ENCODE results near the gene SREBF2. TPM values are rescaled to one million over a fixed set of nuclear protein-coding genes. Genes with fewer than 3 reads are reported as not detected.

SREBF2 gene
- total and polyA plus RNA-seq, 2 experiments from 2014 or later: 113 to 114 TPM

DNA sequence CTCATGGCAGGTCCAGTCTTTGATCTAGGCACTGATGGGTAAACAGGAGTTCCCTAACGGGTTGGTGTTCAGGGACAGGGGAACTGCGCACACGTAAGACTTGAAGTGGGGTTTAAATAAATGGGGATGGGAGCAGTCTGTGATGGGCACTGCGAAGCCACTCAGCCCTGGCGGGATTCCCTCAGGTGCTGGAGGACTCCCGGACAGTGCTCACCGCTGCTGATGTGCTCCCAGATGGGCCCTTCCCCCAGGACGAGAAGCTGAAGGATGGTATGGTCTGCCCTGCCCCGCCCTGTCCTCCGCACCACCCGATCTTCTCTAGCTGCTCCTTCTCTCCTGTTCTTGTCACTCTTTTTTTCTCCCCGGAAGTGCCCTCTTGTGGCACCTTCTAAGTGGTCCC is 22.9 kb upstream of the SREBF2 start:
- no peaks in the 10 kb centered on the region for H3K36me3 ChIP-seq (replicated peaks; ENCODE audit: insufficient read depth, low read depth)
- H3K9me2 ChIP-seq (replicated peaks; ENCODE audit: insufficient read depth): no peaks in the 10 kb centered on the region
- H3K79me2 ChIP-seq: peaks cover 26% of the 10 kb centered on the region
- no peak overlapping the region for H2AFZ ChIP-seq
- 96% methylated on average over 12 of the region's 12 CpGs for WGBS (ENCODE audit: low lambda C conversion rate, missing lambda C conversion rate)
- no peaks in the 10 kb centered on the region for H3K9me3 ChIP-seq (ENCODE audit: low read depth)
- no peak overlapping the region for H3K27ac ChIP-seq
- TF ChIP-seq EZH2 (IDR thresholded peaks at IDR 0.05; ENCODE audit: borderline replicate concordance) (no peak), EZH2phosphoT487 (IDR thresholded peaks at IDR 0.05; ENCODE audit: low read depth, severe bottlenecking, unreplicated experiment) (no peak)
- TF ChIP-seq, protein P1, sequence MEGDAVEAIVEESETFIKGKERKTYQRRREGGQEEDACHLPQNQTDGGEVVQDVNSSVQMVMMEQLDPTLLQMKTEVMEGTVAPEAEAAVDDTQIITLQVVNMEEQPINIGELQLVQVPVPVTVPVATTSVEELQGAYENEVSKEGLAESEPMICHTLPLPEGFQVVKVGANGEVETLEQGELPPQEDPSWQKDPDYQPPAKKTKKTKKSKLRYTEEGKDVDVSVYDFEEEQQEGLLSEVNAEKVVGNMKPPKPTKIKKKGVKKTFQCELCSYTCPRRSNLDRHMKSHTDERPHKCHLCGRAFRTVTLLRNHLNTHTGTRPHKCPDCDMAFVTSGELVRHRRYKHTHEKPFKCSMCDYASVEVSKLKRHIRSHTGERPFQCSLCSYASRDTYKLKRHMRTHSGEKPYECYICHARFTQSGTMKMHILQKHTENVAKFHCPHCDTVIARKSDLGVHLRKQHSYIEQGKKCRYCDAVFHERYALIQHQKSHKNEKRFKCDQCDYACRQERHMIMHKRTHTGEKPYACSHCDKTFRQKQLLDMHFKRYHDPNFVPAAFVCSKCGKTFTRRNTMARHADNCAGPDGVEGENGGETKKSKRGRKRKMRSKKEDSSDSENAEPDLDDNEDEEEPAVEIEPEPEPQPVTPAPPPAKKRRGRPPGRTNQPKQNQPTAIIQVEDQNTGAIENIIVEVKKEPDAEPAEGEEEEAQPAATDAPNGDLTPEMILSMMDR (IDR thresholded peaks at IDR 0.05; ENCODE audit: poor library complexity): no peak
- no peaks in the 10 kb centered on the region for H3K4me1 ChIP-seq (ENCODE audit: insufficient read depth)
- no peak for DNase-seq (ENCODE audit: low spot score)
- H3K4me3 ChIP-seq: no peak overlapping the region
- no peaks in the 10 kb centered on the region for H3K27me3 ChIP-seq
- H4K20me1 ChIP-seq (ENCODE audit: insufficient read depth, poor library complexity, severe bottlenecking): no peaks in the 10 kb centered on the region
- no peak overlapping the region for H3K4me2 ChIP-seq

DNA sequence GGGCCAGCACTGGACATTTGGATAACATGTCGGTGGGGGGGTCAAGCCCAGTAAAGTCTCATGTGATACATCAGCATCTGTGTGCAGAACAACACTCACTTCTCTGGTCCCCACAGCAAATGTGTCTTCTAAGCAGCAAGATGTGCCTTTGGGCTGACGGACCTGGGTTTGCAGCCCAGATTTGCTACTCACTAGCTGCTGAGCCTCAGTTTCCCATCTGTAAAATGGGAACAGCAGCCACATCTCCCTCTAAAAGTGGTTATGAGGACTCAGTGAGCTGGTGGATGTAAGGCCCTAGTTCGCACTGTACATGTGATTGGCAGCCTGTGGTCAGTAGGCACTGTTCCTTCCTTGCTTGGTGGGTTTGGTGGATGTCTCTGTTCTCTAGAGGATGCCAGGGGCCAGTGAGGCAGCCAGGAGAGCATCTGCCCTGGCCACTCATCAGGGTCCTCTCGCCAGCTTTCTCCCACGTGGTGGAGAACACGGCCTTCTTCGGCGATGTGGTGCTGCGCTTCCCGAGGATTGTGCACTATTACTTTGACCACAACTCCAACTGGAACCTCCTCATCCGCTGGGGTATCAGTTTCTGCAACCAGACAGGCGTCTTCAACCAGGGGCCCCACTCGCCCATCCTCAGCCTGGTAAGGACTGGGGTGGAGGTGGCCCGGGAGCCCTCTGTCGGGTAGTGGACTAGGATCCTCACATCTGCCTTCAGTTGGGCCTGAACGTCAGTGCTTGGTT is 19.9 kb upstream of the SREBF2 start:
- TF ChIP-seq, protein P1 (IDR thresholded peaks at IDR 0.05; ENCODE audit: poor library complexity): no peak
- WGBS (ENCODE audit: low lambda C conversion rate, missing lambda C conversion rate): 97% methylated on average over 16 of the region's 16 CpGs
- no peaks in the 10 kb centered on the region for H3K36me3 ChIP-seq (replicated peaks; ENCODE audit: insufficient read depth, low read depth)

DNA sequence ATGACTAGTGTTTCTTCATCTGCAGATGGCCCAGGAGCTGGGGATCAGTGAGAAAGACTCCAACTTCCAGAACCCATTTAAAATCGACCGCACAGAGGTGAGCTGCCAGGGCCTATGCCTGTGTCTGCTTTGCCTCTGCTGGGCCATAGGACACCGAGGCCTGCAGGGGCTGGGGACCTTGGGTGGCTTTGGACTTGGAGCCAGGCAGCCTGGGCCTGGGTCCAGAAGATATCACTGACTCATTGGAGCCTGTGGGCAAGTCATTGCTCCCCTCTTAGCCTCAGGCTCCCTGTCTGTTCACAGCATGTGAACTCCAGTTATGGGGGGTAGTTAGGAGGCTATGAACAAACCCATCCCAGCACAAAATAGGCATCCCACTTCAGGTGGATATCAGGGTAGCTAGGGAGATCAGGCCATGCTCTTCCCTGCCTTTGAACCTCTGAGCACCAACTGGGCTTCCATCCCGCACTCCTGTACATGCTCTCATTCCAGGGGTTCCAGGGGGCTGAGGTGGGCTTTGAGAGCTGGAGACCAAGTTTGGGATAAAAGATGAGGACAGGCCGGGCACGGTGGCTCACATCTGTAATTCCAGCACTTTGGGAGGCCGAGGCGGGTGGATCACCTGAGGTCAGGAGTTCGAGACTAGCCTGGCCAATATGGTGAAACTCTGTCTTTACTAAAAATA is 19.0 kb upstream of the SREBF2 start:
- no peaks in the 10 kb centered on the region for H3K79me2 ChIP-seq
- TF ChIP-seq, protein P1 (IDR thresholded peaks at IDR 0.05; ENCODE audit: poor library complexity): no peak
- TF ChIP-seq EZH2 (IDR thresholded peaks at IDR 0.05; ENCODE audit: borderline replicate concordance) (no peak), EZH2phosphoT487 (IDR thresholded peaks at IDR 0.05; ENCODE audit: low read depth, severe bottlenecking, unreplicated experiment) (no peak)
- no peak overlapping the region for H3K4me3 ChIP-seq
- no peak overlapping the region for H3K27ac ChIP-seq
- H3K9me2 ChIP-seq (replicated peaks; ENCODE audit: insufficient read depth): no peaks in the 10 kb centered on the region
- H3K27me3 ChIP-seq: no peaks in the 10 kb centered on the region
- no peak for DNase-seq (ENCODE audit: low spot score)
- no peaks in the 10 kb centered on the region for H4K20me1 ChIP-seq (ENCODE audit: insufficient read depth, poor library complexity, severe bottlenecking)
- no peaks in the 10 kb centered on the region for H3K36me3 ChIP-seq (replicated peaks; ENCODE audit: insufficient read depth, low read depth)
- 99% methylated on average over 9 of the region's 9 CpGs for WGBS (ENCODE audit: low lambda C conversion rate, missing lambda C conversion rate)
- H3K9me3 ChIP-seq (ENCODE audit: low read depth): no peaks in the 10 kb centered on the region
- no peak overlapping the region for H3K4me2 ChIP-seq
- no peaks in the 10 kb centered on the region for H3K4me1 ChIP-seq (ENCODE audit: insufficient read depth)
- H2AFZ ChIP-seq: no peak overlapping the region

More for the DNA sequence above, 19.9 kb upstream of the SREBF2 start:
- H3K4me3 ChIP-seq: no peak overlapping the region
- no peaks in the 10 kb centered on the region for H3K9me3 ChIP-seq (ENCODE audit: low read depth)
- no peaks in the 10 kb centered on the region for H3K27me3 ChIP-seq
- no peaks in the 10 kb centered on the region for H3K9me2 ChIP-seq (replicated peaks; ENCODE audit: insufficient read depth)
- H3K4me1 ChIP-seq (ENCODE audit: insufficient read depth): no peaks in the 10 kb centered on the region
- no peak overlapping the region for H2AFZ ChIP-seq
- H3K4me2 ChIP-seq: no peak overlapping the region
- H4K20me1 ChIP-seq (ENCODE audit: insufficient read depth, poor library complexity, severe bottlenecking): no peaks in the 10 kb centered on the region
- no peak overlapping the region for H3K27ac ChIP-seq
- no peaks in the 10 kb centered on the region for H3K79me2 ChIP-seq
- no peak for DNase-seq (ENCODE audit: low spot score)
